DOHH2 (cell line): ENCODE results near the gene CACNA1I.

Source experiments
- EZH2phosphoT487 ChIP-seq: fragments of 200-600 bp; sonication (generic); IDR thresholded peaks from 2 replicates; pipeline ENCODE4 v1.6.1; 2017; ENCODE audit warnings: borderline replicate concordance, mild to moderate bottlenecking, antibody characterized with exemption, low read length, moderate library complexity, mixed read lengths
- TF ChIP-seq, protein P1 (sequence below): fragments of 200-600 bp; sonication (generic); IDR thresholded peaks from one replicate; pipeline ENCODE4 v1.5.1; 2014; ENCODE audit warnings: antibody characterized with exemption, mild to moderate bottlenecking, low read depth, low read length; ENCODE audit not compliant: poor library complexity, severe bottlenecking

DNA sequence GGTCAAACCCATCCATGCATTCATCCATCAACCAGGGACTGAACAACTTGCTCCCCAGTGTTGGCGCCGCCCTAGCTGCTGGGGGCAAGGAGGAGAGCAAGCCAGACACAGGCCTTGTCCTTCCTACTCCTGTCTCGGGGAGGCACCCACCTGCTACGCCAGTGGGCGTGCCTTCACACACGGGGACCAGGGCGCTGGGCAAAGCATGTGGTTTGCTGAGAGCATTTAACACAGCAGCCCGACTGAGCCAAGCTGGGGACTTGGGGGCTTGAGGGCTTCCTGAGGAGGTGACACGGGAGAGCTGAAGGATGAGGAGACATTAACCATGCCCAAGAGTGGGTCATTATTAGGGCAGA lies 30.6 kb downstream of the CACNA1I start:
- no peak for TF ChIP-seq EZH2phosphoT487
- TF ChIP-seq, protein P1, sequence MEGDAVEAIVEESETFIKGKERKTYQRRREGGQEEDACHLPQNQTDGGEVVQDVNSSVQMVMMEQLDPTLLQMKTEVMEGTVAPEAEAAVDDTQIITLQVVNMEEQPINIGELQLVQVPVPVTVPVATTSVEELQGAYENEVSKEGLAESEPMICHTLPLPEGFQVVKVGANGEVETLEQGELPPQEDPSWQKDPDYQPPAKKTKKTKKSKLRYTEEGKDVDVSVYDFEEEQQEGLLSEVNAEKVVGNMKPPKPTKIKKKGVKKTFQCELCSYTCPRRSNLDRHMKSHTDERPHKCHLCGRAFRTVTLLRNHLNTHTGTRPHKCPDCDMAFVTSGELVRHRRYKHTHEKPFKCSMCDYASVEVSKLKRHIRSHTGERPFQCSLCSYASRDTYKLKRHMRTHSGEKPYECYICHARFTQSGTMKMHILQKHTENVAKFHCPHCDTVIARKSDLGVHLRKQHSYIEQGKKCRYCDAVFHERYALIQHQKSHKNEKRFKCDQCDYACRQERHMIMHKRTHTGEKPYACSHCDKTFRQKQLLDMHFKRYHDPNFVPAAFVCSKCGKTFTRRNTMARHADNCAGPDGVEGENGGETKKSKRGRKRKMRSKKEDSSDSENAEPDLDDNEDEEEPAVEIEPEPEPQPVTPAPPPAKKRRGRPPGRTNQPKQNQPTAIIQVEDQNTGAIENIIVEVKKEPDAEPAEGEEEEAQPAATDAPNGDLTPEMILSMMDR: no peak
